HG03066 (cell line): ENCODE data around the gene NTM.

Experiments
- ATAC-seq: cut with Tn5 transposase; IDR thresholded peaks from one replicate; pipeline ENCODE4 v1.9.1; 2021; ENCODE audit warnings: low read depth; ENCODE audit not compliant: unreplicated experiment

NTM gene

DNA sequence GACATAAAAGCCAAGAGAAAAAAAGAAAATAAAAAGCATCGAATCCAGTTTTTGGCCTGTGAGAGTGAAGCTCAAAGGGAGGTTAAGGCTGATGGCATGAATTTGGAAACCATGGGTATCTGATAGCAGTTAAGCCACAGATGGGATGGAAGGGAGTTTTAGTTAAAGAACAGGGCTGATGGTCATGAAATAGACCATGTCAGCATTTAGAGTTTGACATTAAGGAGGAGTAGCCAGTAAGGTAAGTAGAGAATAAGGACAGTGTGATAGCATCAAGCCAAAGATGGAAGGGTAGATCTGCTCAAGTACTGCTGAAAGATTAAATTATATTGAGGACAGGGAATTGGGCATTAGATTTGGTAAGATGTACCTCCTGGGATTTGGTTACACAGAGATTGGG lies 826.5 kb downstream of the NTM start:
- no peak for ATAC-seq

DNA sequence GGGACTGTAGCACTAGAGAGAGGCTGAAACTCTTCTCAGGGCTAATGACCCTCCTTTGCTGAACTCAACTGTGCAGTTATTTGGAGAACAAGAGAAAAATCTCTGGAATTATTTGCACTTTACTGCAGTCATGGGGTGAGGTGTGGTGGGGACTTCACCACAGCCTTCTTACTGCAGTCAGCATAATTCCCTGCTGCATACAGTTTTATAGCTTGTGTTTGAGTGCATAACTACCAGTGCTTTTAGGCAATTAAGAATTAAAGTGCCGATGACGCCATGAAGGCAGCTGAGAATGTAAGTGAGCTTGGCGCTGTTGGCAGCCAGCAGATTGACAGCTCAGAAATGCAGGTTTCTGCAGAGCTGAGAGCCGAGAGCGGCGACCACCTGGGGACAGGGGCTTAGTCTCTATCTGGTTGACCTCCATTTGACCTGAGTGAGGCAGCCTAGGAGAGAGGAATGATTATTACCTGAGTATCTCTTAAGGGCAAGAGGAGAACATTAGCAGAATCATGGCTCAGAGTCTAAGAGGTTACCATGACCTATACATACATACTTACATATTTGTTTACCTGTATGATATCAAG lies 830.0 kb downstream of the NTM start:
- no peak for ATAC-seq

DNA sequence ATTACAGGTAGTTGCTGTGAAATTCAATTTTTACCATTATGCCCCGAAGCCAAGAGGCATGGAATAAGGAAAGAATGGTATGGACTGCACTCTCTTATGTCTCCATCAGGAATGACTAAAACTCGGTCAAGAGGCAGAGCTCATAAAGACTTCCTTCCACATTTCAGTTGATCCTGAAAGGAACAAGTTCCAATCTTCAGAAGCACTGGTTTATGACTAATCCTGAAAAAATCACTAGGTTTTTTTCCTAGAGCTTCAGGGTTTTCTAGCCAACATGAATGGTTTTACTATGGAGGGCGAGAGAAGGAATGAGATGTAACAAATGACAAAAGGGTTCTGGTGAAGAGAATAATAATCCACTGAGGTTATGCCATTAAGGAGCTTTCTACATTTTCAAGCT lies 832.2 kb downstream of the NTM start:
- ATAC-seq: no peak

DNA sequence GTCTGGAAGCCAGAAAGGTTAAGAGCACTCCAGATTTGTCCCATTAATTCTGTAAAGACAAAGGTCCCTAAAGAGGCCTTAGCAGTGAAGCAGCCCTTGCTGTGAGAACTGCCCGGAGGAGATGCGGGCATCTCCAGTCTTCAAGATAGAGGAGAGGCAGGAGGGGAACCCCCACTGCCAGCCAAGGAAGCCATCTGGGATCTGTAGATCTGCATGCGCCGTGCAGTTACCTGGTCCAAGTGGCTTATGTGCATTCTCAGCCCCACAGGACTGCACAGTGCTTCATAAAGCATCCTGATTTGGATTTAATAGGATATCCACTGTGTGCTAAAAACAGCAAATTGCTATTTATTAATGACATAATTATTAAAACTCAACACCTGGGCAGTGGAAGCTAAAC lies 834.6 kb downstream of the NTM start:
- ATAC-seq: no peak

DNA sequence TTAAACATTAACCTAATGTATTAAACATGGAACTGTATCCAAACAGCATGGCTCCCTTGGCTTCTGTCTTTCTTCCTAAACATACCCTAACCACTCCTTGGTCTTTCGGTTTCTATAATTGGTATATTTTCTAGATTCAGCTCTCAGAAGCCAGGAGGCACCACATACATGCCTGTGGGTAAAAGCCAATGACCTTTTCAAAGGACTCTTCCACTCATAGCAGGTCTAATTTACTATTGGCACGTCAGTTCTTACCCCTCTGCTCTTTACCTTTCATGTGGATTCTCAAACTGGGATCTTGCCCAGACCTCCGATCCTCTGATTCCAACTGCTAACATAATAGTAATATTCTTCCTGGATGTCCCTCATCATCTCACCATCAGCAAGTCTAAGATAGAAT lies 835.1 kb downstream of the NTM start:
- no peak for ATAC-seq

DNA sequence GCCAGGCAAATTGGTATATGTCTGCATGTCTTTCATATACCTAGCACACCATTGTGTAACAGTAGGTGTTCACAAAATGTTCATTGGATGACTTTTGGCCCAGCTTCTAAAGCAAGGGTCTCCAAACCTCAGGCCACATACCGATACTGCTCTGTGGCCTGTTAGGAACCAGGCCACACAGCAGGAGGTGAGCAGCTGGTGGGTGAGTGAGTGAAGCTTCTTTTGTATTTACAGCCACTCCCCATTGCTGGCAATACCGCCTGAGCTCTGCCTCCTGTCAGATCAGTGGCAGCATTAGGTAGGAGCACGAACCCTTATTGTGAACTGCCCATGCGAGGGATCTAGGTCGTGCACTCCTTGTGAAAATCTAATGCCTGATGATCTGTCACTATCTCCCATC lies 836.6 kb downstream of the NTM start:
- no peak for ATAC-seq

DNA sequence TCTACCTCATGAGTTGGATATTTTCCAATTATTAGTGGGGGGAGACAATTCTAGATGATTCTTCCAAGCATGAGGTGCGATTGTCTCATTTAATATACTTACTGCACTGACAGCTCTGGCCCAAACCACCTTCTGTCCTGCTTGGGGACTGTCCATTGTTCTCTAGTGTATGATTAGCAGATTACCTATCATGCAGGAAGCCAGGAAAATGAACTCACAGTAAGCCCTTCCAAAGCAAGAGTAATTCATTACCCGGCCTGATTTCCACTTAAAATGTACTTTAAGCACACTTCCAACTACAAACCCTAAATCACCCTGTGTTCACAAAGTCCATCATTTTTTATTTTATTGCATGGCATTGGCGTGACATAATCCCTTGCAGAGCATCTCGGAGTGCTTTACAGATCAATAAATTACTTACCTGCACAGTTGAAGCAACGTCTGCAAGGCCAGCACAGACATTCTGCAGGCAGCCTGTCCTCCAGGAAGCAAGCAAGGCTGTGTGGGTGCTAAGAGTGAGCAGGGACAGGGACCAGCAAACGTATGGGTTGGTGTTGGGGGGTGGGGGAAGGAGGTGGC lies 838.2 kb downstream of the NTM start:
- no peak for ATAC-seq

DNA sequence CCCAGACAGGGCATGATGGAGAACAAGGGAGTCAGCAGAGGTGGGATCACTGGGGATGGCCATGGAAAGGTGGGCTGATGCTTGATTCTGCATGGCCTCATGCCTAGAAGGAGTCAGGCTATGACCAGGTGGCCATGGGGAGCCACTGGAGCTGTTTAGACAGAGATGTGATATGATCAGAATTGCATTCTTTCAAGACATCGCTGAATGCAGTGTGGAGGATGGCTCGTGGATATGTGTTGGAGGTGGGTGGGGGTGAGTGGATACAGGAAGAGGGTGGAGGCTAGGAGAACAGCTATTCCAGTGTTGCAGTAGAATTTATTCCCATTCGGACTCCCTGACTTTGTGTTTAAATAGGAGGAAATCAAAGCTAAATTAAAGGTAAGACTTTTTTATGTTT lies 841.1 kb downstream of the NTM start:
- ATAC-seq: no peak

DNA sequence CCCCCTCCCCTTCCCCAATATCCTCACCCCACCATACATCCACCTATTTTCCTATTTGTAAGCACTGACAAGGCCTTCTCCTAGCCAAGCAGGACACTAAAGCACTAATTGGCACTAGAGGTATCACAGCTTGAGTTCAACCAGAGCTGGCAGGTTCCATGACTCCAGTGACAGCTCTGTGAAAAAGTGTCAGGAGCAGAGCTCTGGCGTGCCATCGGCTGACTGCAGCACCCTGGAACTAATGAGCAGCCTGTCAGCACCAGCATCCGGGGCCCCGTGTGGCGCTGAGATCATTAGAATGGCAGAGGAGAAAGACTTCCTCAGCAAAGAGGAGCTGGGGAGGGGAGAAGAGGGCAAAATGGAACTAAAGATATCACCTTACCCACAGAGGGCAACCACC lies 847.4 kb downstream of the NTM start:
- no peak for ATAC-seq

DNA sequence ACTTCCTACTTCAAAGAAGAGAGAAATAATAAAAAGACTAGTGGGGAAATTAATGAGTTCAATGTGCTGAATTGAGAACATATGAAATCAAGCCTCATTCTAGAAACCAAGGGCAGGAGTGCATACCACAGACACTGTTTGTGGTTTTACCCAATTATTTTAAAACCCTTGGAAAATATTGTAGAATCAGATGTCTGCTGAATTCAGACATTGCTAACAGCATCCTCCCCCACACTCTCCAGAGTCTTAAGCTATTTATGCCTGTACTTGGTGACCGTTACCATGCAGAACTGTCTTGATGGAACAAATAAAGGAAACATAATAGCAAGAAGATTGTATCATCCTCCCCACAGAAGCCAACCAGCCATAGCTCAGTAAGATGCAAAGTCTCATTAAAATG lies 850.1 kb downstream of the NTM start:
- ATAC-seq: no peak

DNA sequence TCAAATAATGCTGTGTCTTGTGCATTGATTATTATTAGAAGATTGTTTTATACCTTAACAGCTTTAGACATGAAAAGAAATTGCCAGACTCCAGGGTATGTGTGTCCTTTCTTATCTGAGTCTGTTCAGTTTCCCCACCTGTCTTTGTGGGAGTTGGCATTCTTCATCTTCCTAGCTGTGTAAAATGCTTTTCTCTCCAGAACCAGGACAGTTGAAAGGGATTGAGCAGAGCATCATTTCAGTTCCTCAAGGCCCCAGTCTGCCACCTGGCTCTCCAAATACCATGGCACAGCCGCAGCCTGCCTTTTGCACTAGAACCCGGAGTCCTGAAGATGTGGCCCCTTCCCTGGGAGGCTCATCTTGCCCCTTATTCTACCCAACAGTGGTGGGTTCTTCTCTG lies 851.9 kb downstream of the NTM start:
- ATAC-seq: no peak

DNA sequence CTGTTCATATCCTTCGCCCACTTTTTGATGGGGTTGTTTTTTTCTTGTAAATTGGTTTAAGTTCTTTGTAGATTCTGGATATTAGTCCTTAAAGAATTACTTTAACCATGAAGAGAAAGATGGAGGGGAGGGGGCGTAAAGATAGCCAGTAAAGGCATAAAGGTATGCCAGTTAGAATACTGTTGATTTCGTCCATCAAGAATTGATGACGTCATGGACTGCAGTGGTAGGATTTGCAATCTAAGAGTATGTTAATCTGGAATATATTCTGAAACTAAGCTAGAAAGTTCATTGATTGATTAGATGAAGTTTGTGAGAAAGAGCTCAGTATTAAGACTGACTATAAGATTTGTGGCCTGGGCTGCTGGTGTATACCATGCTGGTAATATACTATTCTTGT lies 856.1 kb downstream of the NTM start:
- no peak for ATAC-seq

DNA sequence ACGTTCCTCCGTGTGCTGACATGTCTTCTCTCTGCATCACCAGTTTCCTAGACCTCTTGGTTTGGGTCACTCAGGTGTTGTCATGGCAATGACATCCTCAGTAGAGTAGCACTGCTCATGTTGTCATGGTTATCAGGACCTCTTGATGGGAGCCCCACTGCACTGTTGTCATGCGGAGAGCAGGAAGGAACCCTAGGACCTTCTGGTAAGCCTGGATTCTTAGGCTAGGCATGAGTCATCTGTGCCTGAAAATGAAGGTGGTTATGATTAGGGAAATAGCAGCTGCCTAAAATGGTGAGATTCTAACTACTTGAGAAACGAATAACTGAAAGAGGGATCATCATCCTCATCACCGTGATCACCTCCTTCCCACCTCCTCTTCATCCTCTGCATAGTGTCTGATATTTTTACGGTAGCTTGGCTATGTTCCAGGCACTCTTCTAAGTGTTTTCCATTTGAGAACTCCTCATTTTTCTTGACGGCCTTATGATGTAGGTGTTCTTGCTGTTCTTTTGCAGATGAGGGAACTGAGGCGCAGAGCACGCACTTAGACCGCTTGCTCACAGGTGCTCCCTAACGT lies 858.4 kb downstream of the NTM start:
- ATAC-seq: no peak

DNA sequence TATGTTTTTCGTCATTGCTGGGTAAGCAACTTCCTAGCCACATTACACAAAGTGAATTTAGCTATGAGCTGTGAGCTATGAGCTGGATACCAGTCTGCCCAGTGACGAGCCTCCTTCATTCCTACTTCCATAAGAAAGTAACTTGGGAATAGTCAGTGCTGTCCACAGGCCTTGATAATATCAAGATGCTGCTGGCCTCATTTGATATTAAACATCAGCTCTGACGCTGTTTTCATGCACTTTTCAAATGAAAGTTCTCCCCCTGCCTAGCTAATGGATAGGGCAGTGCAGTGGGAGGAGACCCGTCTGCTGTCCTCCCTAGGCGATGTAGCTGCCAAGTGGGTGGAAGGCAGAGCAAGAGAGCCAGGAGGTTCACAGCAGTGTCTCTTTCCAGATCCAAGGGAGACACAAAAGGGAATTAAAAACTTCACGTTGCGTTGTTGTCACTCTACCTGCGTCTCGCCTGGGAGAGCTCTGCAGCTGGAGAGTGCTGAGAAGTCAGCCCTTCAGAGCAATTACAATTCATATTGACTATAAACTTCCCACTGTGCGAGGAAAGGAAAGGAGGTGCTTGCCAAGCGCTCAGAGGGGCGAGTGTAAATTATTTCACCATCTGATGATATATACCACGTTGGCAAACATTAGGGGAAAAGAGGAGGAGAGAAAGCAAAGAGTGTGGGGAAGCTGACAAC lies 861.4 kb downstream of the NTM start:
- ATAC-seq: no peak

DNA sequence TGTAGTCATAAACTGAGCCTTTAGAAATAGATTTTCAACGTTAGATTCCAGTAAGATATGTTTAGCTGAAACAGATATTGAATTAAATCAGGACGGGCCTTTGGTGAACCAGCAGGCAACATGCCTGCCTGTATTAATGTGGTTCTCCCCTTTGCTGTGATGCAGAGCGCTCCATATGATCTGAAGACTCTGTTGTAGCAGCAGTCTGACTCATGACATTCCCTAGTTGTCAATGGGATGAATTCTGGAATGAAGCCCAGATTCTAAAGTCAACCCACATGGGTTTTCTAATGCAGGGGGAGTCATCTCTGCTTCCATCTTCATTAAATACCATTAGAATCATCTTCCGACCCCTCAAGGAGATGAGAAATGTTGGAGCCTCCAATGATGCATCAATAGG lies 864.5 kb downstream of the NTM start:
- ATAC-seq: no peak

DNA sequence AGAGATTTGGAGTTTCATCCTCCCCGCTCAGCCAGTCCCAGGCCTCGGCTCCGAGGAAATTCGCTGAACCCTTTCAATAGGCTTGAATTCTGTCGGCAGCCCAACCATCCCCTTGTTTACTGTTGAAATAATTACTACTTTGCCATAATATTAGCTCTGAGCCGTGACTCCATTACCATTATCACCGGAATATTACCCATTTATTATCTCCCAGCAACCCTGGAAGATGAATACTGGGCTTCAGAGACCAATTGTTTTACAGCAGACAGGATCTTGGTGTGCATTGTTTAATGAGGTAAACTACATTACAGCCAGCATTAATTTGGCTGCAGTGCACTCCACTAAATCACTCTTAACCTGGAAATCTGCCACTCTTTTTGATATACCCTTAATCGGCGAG lies 867.4 kb downstream of the NTM start:
- ATAC-seq: no peak

DNA sequence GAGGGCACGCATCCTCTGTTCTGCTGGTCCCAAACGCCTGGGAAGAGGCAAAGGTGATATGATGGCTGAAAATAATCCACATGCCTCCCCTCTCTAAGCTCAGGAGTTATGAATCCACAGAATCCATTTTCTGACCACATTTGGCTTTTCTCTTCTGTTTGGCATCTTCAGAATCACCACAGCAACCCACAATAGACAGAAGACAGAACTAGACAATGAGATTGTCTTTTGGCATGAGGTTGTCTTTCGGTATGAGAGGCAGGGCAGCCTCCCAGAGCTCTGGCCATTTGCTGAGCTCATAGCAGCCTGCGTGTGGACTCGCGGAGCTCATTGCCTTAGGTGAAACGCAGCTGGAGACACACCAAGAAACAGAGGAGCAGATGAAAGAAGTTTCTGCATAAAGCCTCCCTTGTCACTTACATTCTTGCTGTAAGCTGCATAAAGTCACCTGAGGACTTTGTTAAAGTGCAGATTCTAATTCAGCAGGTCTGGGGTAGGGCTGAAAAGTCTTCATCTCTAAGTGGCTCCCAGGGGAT lies 868.0 kb downstream of the NTM start:
- no peak for ATAC-seq

DNA sequence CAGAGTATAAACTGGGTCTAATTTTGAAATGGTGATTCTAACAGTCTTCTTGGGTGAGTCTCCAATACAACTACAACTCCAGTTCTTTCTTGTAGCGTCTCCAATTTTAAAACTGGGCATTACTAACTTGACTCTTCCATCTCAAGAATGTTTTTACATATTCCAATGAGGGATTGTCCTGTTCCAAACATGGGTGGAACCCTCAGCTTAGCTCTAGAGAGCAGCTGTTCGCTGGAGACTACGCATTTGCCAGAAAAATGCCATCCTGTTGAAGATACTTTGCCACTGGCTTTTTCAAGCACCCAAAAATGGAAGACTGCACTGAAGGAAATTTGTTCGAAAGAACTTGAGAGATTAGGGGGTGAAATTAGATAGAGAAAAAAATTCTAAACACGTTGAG lies 870.0 kb downstream of the NTM start:
- no peak for ATAC-seq

DNA sequence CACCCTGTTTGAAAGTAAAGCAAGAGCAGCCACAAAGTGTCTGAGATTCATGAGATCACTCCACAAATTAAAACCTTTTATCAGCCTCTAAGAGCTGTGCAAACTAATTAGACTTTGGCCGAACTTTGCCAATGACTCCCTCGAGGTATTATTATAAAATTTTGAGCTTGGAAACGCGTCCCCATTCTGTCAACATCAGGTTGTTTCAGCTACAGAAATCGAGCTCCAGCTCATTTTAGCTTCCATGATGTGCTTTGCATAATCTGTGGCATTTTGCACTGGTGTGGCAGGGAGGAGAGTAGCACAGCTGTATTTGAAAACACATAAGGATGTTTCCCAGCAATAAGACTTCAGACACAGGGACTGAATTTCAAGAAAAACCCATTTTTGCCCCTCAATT lies 872.2 kb downstream of the NTM start:
- ATAC-seq: no peak

DNA sequence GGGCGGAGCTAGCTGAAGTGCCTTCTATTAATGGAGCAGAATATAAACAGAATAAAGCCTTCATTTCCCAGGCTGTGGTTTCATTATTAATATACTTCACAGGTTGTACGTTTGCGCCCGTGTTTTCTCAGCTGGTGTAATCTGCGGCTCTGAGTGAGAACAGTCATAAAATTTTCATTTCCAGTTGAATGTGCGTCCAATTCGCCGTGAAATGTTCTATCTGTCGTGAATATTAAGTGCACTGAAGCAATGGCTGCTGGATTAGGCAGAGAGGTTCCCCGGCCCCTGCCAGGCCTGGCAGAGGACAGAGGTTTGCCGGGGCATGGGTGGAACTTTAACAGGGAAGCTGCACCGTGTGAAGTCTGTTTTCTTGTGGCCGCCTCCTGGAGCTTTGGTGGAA lies 874.4 kb downstream of the NTM start:
- no peak for ATAC-seq

DNA sequence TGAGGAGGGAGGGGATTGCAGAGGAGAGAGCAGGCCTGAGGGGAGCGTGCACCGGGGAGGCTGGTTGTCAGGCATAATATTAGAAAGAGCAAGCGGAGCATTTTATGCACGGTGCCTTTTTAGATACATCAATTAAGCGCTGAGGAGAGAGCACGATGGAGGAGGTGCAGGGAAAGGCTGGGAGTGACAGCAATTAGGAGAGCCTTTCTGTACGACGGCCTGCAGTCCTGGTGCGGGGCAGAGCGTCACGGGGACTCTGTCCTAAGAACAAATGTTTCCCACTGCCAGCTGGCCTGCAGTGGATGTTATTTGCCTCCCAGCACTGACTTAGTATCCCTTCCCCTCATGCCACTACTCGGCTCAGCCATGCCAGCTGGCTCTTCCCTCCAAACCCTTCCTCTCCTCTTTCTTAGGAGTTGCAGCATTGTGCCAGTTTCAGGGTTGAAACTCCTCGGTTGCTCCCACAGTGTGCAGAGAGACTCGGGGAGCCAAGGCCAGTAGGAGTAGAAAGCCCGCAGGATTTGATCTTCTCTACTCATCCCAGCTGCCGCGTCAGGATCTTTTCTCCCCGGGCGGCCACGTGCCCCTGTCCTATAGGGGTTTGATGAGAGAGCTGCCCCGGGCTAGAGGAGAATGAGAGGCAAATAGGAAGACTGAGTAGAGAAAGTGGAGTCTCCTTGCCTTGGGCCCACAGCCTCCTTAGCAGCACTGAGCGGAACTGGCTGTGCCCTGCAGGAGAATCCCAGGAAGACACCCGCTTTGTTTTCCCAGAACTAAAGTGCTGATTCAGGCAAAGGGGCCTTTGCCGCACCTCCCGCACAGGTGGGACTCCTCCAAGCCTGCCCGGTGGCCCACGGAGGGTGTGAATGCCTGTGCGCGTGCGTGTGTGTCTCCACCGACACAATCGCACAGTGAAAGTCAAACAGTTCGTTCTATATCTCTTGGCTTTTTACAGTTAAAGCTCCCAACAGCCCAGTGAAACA lies 875.3 kb downstream of the NTM start:
- ATAC-seq: no peak
